ENCODE data around the gene SDF2L1. TPM values are rescaled to one million over a fixed set of nuclear protein-coding genes. Genes with fewer than 3 reads are reported as not detected.

Gene SDF2L1
- total and polyA plus RNA-seq, 9 of the 15 experiments (the other 6 are each of a cell fraction or from before 2014, with no cell fraction given): 15.1 to 989 (median 124) TPM

DNA sequence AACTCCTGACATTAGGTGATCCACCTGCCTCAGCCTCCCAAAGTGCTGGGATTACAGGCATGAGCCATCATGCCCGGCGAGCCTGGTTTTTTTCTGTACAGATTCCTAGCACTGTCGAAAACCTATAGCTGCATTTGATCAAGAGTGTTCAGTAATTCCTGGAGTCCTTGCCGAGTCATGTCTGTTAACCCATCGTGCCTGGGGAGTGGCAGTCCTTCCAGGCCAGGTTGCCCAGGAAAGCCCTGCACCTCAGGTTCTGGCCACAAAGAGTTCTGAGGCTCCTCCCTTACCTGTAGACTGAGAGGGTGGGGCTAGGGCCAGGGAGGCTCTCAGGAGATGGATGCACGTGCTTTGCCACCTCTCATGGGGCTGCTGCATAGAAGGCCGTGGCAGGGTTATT is 29.2 kb upstream of the SDF2L1 start (continued):
- TF ChIP-seq FOXO4 (CRISPR knock-in tag; IDR thresholded peaks at IDR 0.05): 0 out of 2 replicates have a peak, but pooled peaks have one; percentile 27
- TF ChIP-seq FOXP4 (CRISPR knock-in tag; IDR thresholded peaks at IDR 0.05; ENCODE audit: borderline replicate concordance): no peak
- TF ChIP-seq ZNF583 (CRISPR knock-in tag; IDR thresholded peaks at IDR 0.05): 0 out of 2 replicates have a peak, but pooled peaks have one; percentile 37
- TF ChIP-seq, protein P1, sequence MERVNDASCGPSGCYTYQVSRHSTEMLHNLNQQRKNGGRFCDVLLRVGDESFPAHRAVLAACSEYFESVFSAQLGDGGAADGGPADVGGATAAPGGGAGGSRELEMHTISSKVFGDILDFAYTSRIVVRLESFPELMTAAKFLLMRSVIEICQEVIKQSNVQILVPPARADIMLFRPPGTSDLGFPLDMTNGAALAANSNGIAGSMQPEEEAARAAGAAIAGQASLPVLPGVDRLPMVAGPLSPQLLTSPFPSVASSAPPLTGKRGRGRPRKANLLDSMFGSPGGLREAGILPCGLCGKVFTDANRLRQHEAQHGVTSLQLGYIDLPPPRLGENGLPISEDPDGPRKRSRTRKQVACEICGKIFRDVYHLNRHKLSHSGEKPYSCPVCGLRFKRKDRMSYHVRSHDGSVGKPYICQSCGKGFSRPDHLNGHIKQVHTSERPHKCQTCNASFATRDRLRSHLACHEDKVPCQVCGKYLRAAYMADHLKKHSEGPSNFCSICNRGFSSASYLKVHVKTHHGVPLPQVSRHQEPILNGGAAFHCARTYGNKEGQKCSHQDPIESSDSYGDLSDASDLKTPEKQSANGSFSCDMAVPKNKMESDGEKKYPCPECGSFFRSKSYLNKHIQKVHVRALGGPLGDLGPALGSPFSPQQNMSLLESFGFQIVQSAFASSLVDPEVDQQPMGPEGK (CRISPR knock-in tag; IDR thresholded peaks at IDR 0.05; ENCODE audit: borderline replicate concordance): no peak
- 0 out of 2 replicates have a peak, but pooled peaks have one; percentile 11 for TF ChIP-seq JUNB (CRISPR knock-in tag; conservative IDR thresholded peaks at IDR 0.05)
- TF ChIP-seq, protein P2, sequence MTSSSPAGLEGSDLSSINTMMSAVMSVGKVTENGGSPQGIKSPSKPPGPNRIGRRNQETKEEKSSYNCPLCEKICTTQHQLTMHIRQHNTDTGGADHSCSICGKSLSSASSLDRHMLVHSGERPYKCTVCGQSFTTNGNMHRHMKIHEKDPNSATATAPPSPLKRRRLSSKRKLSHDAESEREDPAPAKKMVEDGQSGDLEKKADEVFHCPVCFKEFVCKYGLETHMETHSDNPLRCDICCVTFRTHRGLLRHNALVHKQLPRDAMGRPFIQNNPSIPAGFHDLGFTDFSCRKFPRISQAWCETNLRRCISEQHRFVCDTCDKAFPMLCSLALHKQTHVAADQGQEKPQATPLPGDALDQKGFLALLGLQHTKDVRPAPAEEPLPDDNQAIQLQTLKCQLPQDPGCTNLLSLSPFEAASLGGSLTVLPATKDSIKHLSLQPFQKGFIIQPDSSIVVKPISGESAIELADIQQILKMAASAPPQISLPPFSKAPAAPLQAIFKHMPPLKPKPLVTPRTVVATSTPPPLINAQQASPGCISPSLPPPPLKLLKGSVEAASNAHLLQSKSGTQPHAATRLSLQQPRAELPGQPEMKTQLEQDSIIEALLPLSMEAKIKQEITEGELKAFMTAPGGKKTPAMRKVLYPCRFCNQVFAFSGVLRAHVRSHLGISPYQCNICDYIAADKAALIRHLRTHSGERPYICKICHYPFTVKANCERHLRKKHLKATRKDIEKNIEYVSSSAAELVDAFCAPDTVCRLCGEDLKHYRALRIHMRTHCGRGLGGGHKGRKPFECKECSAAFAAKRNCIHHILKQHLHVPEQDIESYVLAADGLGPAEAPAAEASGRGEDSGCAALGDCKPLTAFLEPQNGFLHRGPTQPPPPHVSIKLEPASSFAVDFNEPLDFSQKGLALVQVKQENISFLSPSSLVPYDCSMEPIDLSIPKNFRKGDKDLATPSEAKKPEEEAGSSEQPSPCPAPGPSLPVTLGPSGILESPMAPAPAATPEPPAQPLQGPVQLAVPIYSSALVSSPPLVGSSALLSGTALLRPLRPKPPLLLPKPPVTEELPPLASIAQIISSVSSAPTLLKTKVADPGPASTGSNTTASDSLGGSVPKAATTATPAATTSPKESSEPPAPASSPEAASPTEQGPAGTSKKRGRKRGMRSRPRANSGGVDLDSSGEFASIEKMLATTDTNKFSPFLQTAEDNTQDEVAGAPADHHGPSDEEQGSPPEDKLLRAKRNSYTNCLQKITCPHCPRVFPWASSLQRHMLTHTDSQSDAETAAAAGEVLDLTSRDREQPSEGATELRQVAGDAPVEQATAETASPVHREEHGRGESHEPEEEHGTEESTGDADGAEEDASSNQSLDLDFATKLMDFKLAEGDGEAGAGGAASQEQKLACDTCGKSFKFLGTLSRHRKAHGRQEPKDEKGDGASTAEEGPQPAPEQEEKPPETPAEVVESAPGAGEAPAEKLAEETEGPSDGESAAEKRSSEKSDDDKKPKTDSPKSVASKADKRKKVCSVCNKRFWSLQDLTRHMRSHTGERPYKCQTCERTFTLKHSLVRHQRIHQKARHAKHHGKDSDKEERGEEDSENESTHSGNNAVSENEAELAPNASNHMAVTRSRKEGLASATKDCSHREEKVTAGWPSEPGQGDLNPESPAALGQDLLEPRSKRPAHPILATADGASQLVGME (CRISPR knock-in tag; IDR thresholded peaks at IDR 0.05): peak; percentile 49; the same call in 1 of the 2 replicates
- 0 out of 2 replicates have a peak, but pooled peaks have one; percentile 49 for TF ChIP-seq ZNF436 (CRISPR knock-in tag; IDR thresholded peaks at IDR 0.05)
- no peak for TF ChIP-seq RUNX1 (IDR thresholded peaks at IDR 0.05; ENCODE audit: low read depth)
- no peak for TF ChIP-seq ZNF124 (CRISPR knock-in tag; IDR thresholded peaks at IDR 0.05)
- TF ChIP-seq NFXL1 (CRISPR knock-in tag; IDR thresholded peaks at IDR 0.05): no peak
- TF ChIP-seq ZNF263 (CRISPR knock-in tag; IDR thresholded peaks at IDR 0.05; ENCODE audit: borderline replicate concordance): no peak
- no peak for TF ChIP-seq SOX6 (IDR thresholded peaks at IDR 0.05)
- TF ChIP-seq GATAD2B (IDR thresholded peaks at IDR 0.05; ENCODE audit: borderline replicate concordance): no peak
- TF ChIP-seq POLR2AphosphoS5 (IDR thresholded peaks at IDR 0.05; ENCODE audit: control insufficient read depth, insufficient read depth, low read depth, low read length): no peak
- TF ChIP-seq ZNF282 (CRISPR knock-in tag; IDR thresholded peaks at IDR 0.05): peak; percentile 90; the same call in 1 of the 2 replicates
- TF ChIP-seq GTF2B (IDR thresholded peaks at IDR 0.05; ENCODE audit: extremely low read depth, insufficient read length): no peak
